Caco-2 (cell line): ENCODE measurements around the gene SP140L. TPM values are rescaled to one million over a fixed set of nuclear protein-coding genes. Genes with fewer than 3 reads are reported as not detected.

ENCODE experiments used
- BruUV-seq: library from RNA; stranded (reverse); fragments of 400-500 nt; replicated peaks from 2 replicates; lab custom pipeline; 2021; lab: Mats Ljungman, UMichigan
- CTCF ChIA-PET: fragments of 300-600 bp; sonication (Branson Sonifier 250); formaldehyde crosslinking; loops from one replicate; lab custom pipeline; 2022; ENCODE audit warnings: antibody characterized with exemption; lab: Charles Lee
- POLR2A ChIA-PET: fragments of 300-600 bp; sonication (Branson Sonifier 250); formaldehyde crosslinking; loops from one replicate; lab custom pipeline; 2022; ENCODE audit warnings: antibody characterized with exemption; lab: Charles Lee
- DNase-seq, 2 experiments: peaks; one replicate each; pipeline versions ENCODE4 v3.0.0 to v3.0.0-alpha.2; 2020 to 2022
- H3K27me3 ChIP-seq: replicated peaks from 2 replicates; pipeline ENCODE4 v1.6.0; 2011; ENCODE audit warnings: low read length; ENCODE audit not compliant: control insufficient read depth, insufficient read depth
- H3K36me3 ChIP-seq: 2 replicates; pipeline ENCODE4 v1.5.1; 2011; ENCODE audit warnings: low read length; ENCODE audit not compliant: control insufficient read depth, insufficient read depth
- H3K4me1 ChIP-seq: fragments of 250-450 bp; sonication (Bioruptor Pico); 2 replicates; pipeline ENCODE4 v1.5.1; 2020; ENCODE audit warnings: mild to moderate bottlenecking
- H3K4me3 ChIP-seq: 2 replicates; pipeline ENCODE4 v1.5.1; 2011; ENCODE audit warnings: low read depth, mild to moderate bottlenecking, control low read depth, low read length
- H3K9me3 ChIP-seq: fragments of 250-450 bp; sonication (Bioruptor Pico); 2 replicates; pipeline ENCODE4 v1.5.1; 2020; ENCODE audit warnings: mild to moderate bottlenecking, moderate library complexity
- H3K27ac Mint-ChIP-seq: one replicate; pipeline ENCODE4 v1.8.0; 2022; ENCODE audit warnings: mixed read lengths; ENCODE audit not compliant: unreplicated experiment
- H3K27me3 Mint-ChIP-seq: one replicate; pipeline ENCODE4 v1.8.0; 2022; ENCODE audit warnings: mixed read lengths; ENCODE audit not compliant: insufficient read depth, unreplicated experiment
- H3K36me3 Mint-ChIP-seq: one replicate; pipeline ENCODE4 v1.8.0; 2022; ENCODE audit warnings: mild to moderate bottlenecking, mixed read lengths; ENCODE audit not compliant: insufficient read depth, unreplicated experiment
- H3K4me1 Mint-ChIP-seq: one replicate; pipeline ENCODE4 v1.8.0; 2022; ENCODE audit warnings: low read depth, mixed read lengths; ENCODE audit not compliant: unreplicated experiment
- H3K4me3 Mint-ChIP-seq: one replicate; pipeline ENCODE4 v1.8.0; 2022; ENCODE audit warnings: mild to moderate bottlenecking, moderate library complexity, mixed read lengths; ENCODE audit not compliant: unreplicated experiment
- H3K9me3 Mint-ChIP-seq: one replicate; pipeline ENCODE4 v1.8.0; 2022; ENCODE audit warnings: mixed read lengths; ENCODE audit not compliant: unreplicated experiment
- CTCF ChIP-seq, 2 experiments: fragments of 200-600 bp in 1 of 2; IDR thresholded peaks; 1 replicate in 1 of 2; 2 replicates in 1 of 2; pipeline versions ENCODE4 v1.5.1 to v1.8.0; 2011 to 2022; ENCODE audit warnings: antibody characterized with exemption in 1 of 2, control low read depth in 1 of 2, inconsistent platforms in 1 of 2, low read depth in 1 of 2, low read length in 1 of 2, mild to moderate bottlenecking in 1 of 2, moderate library complexity in 1 of 2; ENCODE audit not compliant: insufficient read depth in 1 of 2, severe bottlenecking in 1 of 2, unreplicated experiment in 1 of 2
- intact Hi-C: fragments of 100-400 bp; cut with micrococcal nuclease; formaldehyde crosslinking; loops from one replicate; pipeline ENCODE4 v1.10.0; 2022; ENCODE audit not compliant: unreplicated experiment
- total RNA-seq: library from RNA; stranded (reverse); gene quantifications from 2 replicates; pipeline ENCODE4 v1.2.3, GENCODE V29; 2022

SP140L gene
- total RNA-seq, 1 experiment from 2014 or later, result not detected

DNA sequence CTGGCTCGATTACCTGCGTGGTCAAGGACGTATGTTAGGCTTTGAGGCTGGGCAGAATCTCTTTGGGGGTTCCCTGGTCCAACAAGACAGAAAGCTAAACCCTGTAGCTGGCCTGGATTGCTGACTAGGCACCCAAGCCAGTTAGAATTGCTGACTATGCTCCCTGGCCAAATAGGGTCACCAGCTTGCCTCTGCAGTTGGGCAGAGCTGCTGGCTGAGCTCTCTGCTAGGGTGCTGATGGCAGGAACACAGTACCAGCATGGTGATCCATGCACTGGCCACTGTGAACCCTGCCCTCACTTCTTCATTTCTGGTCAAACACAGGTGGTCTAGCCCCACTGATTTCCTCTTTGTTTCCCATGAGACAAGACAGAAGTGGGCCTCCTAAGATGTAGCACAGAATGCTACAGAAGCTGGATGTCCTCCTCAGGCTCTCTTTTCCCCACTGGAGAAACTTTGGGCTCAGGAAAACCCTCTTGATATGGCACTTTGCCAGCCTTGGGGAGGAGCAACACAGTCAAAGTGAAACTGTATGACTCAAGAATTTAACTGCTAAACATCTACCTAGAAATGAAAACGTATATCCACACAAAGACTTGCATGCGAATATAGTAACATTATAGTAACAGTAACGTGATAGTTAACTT, 20.8 kb downstream of the SP140L start:
- peaks cover 8% of the 10 kb centered on the region for H3K9me3 Mint-ChIP-seq
- no peak for DNase-seq

DNA sequence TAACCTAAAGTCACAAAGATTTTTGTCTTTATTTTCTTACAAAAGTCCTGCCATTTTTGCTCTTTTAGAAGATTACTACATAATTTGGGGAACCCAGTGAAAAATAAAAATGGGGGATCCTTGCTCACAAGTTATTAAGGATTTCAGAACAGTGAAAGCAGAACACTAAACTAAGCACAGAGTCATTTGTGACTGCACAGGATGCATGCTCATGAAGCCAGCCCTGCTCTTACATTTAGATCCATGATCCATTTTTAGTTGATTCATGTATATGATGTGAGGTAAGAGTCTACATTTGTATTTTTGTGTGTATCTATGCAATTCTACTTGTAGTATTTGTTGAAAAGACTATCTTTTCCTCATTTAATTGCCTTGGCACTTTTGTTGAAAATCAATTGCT, 21.8 kb downstream of the SP140L start:
- BruUV-seq, result no TSS peak

More for the DNA sequence above, 20.8 kb downstream of the SP140L start:
- H3K27me3 Mint-ChIP-seq, result peaks cover 6% of the 10 kb centered on the region
- no peak for TF ChIP-seq CTCF (IDR thresholded peaks at IDR 0.05; ENCODE audit: insufficient read depth in 1 of 2, low read depth in 1 of 2, low read length in 1 of 2, severe bottlenecking in 1 of 2, unreplicated experiment in 1 of 2)
- Histone ChIP-seq H3K4me3 (no peak overlapping the region), H3K36me3 (no peaks in the 10 kb centered on the region), H3K4me1 (no peaks in the 10 kb centered on the region), H3K27me3 (no peaks in the 10 kb centered on the region), H3K9me3 (no peaks in the 10 kb centered on the region)
- no peak overlapping the region for H3K4me3 Mint-ChIP-seq
- POLR2A ChIA-PET, result no interaction called here
- no peaks in the 10 kb centered on the region for H3K4me1 Mint-ChIP-seq
- no peaks in the 10 kb centered on the region for H3K36me3 Mint-ChIP-seq
- H3K27ac Mint-ChIP-seq, result no peak overlapping the region
- intact Hi-C loops, result no loop called here
- CTCF ChIA-PET, result no interaction called here
- no TSS peak for BruUV-seq

DNA sequence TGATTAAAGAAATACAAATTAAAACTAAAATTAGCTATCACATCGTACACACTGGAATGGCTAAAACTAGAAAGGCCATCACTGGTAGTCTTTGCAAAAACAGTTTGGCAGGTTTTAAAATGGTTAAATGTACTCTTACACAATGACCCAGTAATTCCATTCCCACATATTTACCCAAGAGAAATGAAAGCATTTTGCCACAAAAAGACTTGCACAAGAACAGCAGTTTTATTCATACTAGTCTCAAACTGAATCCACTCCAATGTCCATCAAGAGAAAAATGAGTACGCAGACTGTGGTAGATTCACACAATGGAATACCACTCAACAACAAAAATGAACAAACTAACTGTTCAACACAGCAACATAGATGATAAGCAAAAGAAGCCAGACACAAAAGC, 29.1 kb downstream of the SP140L start:
- no peaks in the 10 kb centered on the region for H3K4me1 ChIP-seq
- CTCF ChIA-PET, result no interaction called here
- H3K36me3 Mint-ChIP-seq, result no peaks in the 10 kb centered on the region
- BruUV-seq, result no TSS peak
- POLR2A ChIA-PET, result no interaction called here
- no peaks in the 10 kb centered on the region for H3K36me3 ChIP-seq
- no peaks in the 10 kb centered on the region for H3K9me3 ChIP-seq
- no peak overlapping the region for H3K27ac Mint-ChIP-seq
- no peak overlapping the region for H3K4me3 Mint-ChIP-seq
- TF ChIP-seq CTCF (IDR thresholded peaks at IDR 0.05; ENCODE audit: insufficient read depth in 1 of 2, low read depth in 1 of 2, low read length in 1 of 2, severe bottlenecking in 1 of 2, unreplicated experiment in 1 of 2), result no peak
- no peak overlapping the region for H3K4me3 ChIP-seq
- intact Hi-C loops, result no loop called here
- no peaks in the 10 kb centered on the region for H3K9me3 Mint-ChIP-seq
- no peaks in the 10 kb centered on the region for H3K4me1 Mint-ChIP-seq
- no peaks in the 10 kb centered on the region for H3K27me3 ChIP-seq
- DNase-seq, result no peak
- H3K27me3 Mint-ChIP-seq, result peaks cover 5% of the 10 kb centered on the region

More for the DNA sequence above, 21.8 kb downstream of the SP140L start:
- CTCF ChIA-PET, result no interaction called here
- Mint-ChIP-seq H3K4me3 (no peak overlapping the region), H3K36me3 (no peaks in the 10 kb centered on the region), H3K27ac (no peak overlapping the region), H3K9me3 (no peaks in the 10 kb centered on the region), H3K4me1 (no peaks in the 10 kb centered on the region), H3K27me3 (peaks cover 6% of the 10 kb centered on the region)
- no peak overlapping the region for H3K4me3 ChIP-seq
- POLR2A ChIA-PET, result no interaction called here
- H3K27me3 ChIP-seq, result no peaks in the 10 kb centered on the region
- no peak for TF ChIP-seq CTCF (IDR thresholded peaks at IDR 0.05; ENCODE audit: insufficient read depth in 1 of 2, low read depth in 1 of 2, low read length in 1 of 2, severe bottlenecking in 1 of 2, unreplicated experiment in 1 of 2)
- no peak for DNase-seq
- H3K36me3 ChIP-seq, result no peaks in the 10 kb centered on the region
- intact Hi-C loops, result no loop called here
- H3K9me3 ChIP-seq, result no peaks in the 10 kb centered on the region
- no peaks in the 10 kb centered on the region for H3K4me1 ChIP-seq
